Vagina (tissue), 2 donors: ENCODE measurements around the gene UCMA. TPM values are rescaled to one million over a fixed set of nuclear protein-coding genes. Genes with fewer than 3 reads are reported as not detected.

Experiments used
- DNase-seq, 2 donors: peaks; one replicate each; pipeline ENCODE4 v3.0.0-alpha.2; 2017; ENCODE audit errors: extremely low spot score in 2 of 2
- H3K27ac ChIP-seq: fragments of 200-600 bp; sonication (generic); one replicate; pipeline ENCODE4 v1.5.1; 2019
- H3K27me3 ChIP-seq: fragments of 200-600 bp; sonication (generic); one replicate; pipeline ENCODE4 v1.5.1; 2019
- H3K36me3 ChIP-seq, 2 donors: fragments of 200-600 bp; sonication (generic); one replicate each; pipeline ENCODE4 v1.5.1; 2017 to 2019
- H3K4me1 ChIP-seq: fragments of 200-600 bp; sonication (generic); one replicate; pipeline ENCODE4 v1.5.1; 2019
- H3K4me3 ChIP-seq, 2 donors: fragments of 200-600 bp; sonication (generic); 1 replicate in 1 of 2; 2 replicates in 1 of 2; pipeline ENCODE4 v1.5.1; 2016 to 2019
- H3K9me3 ChIP-seq: fragments of 200-600 bp; sonication (generic); one replicate; pipeline ENCODE4 v1.5.1; 2019
- POLR2A ChIP-seq, 2 donors: fragments of 450-650 bp; IDR thresholded peaks; one replicate each; pipeline ENCODE4 v1.6.1; 2017; ENCODE audit warnings: antibody characterized with exemption in 2 of 2, mild to moderate bottlenecking in 2 of 2, moderate library complexity in 2 of 2
- POLR2AphosphoS5 ChIP-seq, 2 donors: sonication (generic); formaldehyde crosslinking; IDR thresholded peaks; one replicate each; pipeline ENCODE4 v1.9.0; 2017; ENCODE audit warnings: antibody characterized with exemption in 2 of 2, mild to moderate bottlenecking in 2 of 2, low read depth in 1 of 2; ENCODE audit not compliant: insufficient read depth in 1 of 2
- intact Hi-C: fragments of 100-400 bp; cut with DNase I; formaldehyde crosslinking; loops from one replicate; pipeline ENCODE4 v1.15.1; 2023
- total RNA-seq: library from RNA; depleted of rRNA; stranded (reverse); fragments of >200 nt; gene quantifications from one replicate; pipeline ENCODE4 v1.2.3, GENCODE V29; 2016
- TF ChIP-seq, protein P1 (sequence below), 3 experiments: fragments of 450-650 bp in 2 of 3; fragments of 200-600 bp in 1 of 3; sonication (generic) in 1 of 3; IDR thresholded peaks; one replicate each; pipeline ENCODE4 v1.5.1; 2017 to 2019; ENCODE audit warnings: antibody characterized with exemption in 3 of 3, mild to moderate bottlenecking in 2 of 3, moderate library complexity in 2 of 3

The UCMA gene
- total RNA-seq, 1 donor from 2014 or later = not detected

GRCh38 chr10:13233358-13233757 is 816 bp downstream of the UCMA start:
- intact Hi-C loops = no loop called here
- Histone ChIP-seq H3K36me3 (no peaks in the 10 kb centered on the region), H3K27me3 (no peaks in the 10 kb centered on the region), H3K4me3 (no peak overlapping the region), H3K4me1 (no peaks in the 10 kb centered on the region), H3K9me3 (no peaks in the 10 kb centered on the region), H3K27ac (no peak overlapping the region)
- TF ChIP-seq, protein P1, sequence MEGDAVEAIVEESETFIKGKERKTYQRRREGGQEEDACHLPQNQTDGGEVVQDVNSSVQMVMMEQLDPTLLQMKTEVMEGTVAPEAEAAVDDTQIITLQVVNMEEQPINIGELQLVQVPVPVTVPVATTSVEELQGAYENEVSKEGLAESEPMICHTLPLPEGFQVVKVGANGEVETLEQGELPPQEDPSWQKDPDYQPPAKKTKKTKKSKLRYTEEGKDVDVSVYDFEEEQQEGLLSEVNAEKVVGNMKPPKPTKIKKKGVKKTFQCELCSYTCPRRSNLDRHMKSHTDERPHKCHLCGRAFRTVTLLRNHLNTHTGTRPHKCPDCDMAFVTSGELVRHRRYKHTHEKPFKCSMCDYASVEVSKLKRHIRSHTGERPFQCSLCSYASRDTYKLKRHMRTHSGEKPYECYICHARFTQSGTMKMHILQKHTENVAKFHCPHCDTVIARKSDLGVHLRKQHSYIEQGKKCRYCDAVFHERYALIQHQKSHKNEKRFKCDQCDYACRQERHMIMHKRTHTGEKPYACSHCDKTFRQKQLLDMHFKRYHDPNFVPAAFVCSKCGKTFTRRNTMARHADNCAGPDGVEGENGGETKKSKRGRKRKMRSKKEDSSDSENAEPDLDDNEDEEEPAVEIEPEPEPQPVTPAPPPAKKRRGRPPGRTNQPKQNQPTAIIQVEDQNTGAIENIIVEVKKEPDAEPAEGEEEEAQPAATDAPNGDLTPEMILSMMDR (IDR thresholded peaks at IDR 0.05) = no peak
- TF ChIP-seq POLR2A (IDR thresholded peaks at IDR 0.05) = no peak
- no peak for TF ChIP-seq POLR2AphosphoS5 (IDR thresholded peaks at IDR 0.05; ENCODE audit: insufficient read depth in 1 of 2, low read depth in 1 of 2)
- DNase-seq = no peak

DNA sequence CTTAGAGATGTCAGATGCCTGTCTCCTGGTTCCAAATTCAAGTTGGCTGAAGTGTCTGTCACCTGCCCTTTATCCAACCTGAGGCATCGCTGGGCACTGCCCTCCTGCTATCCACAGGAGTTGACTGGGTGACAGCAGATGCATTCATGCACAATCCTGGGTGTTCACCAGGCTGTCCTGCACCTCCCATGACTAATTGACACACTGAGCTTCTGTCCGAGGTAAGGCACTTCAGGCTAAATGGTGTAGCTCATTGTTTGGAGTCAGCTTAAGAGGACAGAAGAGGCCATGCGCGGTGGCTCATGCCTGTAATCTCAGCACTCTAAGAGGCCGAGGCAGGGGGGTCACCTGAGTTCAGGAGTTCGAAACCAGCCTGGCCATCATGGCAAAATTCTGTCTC is 2.4 kb downstream of the UCMA start:
- TF ChIP-seq POLR2A (IDR thresholded peaks at IDR 0.05) = no peak
- no peak for TF ChIP-seq POLR2AphosphoS5 (IDR thresholded peaks at IDR 0.05; ENCODE audit: insufficient read depth in 1 of 2, low read depth in 1 of 2)
- TF ChIP-seq, protein P1 (IDR thresholded peaks at IDR 0.05) = no peak
- Histone ChIP-seq H3K36me3 (no peaks in the 10 kb centered on the region), H3K4me1 (no peaks in the 10 kb centered on the region), H3K4me3 (no peak overlapping the region), H3K9me3 (no peaks in the 10 kb centered on the region), H3K27ac (no peak overlapping the region), H3K27me3 (no peaks in the 10 kb centered on the region)
- intact Hi-C loops = no loop called here
- DNase-seq = no peak

DNA sequence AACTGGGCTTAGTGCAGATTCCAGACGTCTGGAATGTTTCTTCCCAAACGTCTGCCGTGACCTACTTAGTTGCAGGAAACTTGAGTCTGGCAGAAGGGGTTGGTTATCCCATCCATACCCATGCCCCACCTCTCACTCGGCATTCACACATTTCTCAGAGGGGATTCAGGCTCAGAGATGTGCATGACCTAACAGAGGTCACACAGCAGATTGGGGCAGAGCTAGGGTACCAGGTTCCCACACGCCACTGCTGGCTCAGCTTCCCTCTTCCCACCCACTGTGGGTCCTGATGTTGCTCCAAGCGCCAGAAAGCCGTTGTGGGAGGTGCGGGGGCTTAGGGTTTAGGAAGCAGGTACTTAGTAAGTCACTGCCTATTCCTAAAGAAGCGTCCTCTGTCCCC is 3.0 kb downstream of the UCMA start:
- H3K4me3 ChIP-seq = no peak overlapping the region
- no peak overlapping the region for H3K27ac ChIP-seq
- no peak for DNase-seq
- no peaks in the 10 kb centered on the region for H3K4me1 ChIP-seq
- no peaks in the 10 kb centered on the region for H3K9me3 ChIP-seq
- intact Hi-C loops = no loop called here
- TF ChIP-seq, protein P1 (IDR thresholded peaks at IDR 0.05) = no peak
- no peak for TF ChIP-seq POLR2A (IDR thresholded peaks at IDR 0.05)
- TF ChIP-seq POLR2AphosphoS5 (IDR thresholded peaks at IDR 0.05; ENCODE audit: insufficient read depth in 1 of 2, low read depth in 1 of 2) = no peak
- H3K27me3 ChIP-seq = no peaks in the 10 kb centered on the region
- H3K36me3 ChIP-seq = no peaks in the 10 kb centered on the region

DNA sequence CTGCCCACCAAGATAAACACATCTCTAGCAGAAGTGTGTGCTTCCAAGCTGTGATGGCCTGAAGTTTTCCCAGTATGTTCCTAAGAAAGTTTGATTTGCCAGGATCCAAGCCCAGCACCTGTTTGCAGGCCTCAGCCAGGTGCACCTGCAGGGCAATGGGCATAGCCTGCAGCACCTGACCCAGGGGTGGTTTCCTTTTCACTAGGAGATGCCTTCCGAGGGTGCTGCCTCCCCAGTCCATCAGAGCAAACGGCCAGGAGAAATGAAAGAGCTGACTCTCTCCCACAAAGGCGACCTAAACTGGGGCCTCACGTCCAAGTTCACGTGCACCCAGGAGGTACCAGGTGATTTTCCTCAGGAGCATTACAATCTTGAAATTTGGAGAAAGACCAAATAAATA is 7.1 kb downstream of the UCMA start:
- Histone ChIP-seq H3K9me3 (no peaks in the 10 kb centered on the region), H3K36me3 (no peaks in the 10 kb centered on the region), H3K27me3 (no peaks in the 10 kb centered on the region), H3K4me1 (no peaks in the 10 kb centered on the region), H3K27ac (no peak overlapping the region), H3K4me3 (no peak overlapping the region)
- intact Hi-C loops = no loop called here
- TF ChIP-seq, protein P1 (IDR thresholded peaks at IDR 0.05) = no peak
- TF ChIP-seq POLR2AphosphoS5 (IDR thresholded peaks at IDR 0.05; ENCODE audit: insufficient read depth in 1 of 2, low read depth in 1 of 2) (no peak), POLR2A (IDR thresholded peaks at IDR 0.05) (no peak)
- DNase-seq = no peak

- Histone ChIP-seq H3K27me3 (no peaks in the 10 kb centered on the region), H3K27ac (no peak overlapping the region), H3K9me3 (no peaks in the 10 kb centered on the region), H3K4me1 (no peaks in the 10 kb centered on the region), H3K4me3 (no peak overlapping the region), H3K36me3 (no peaks in the 10 kb centered on the region)
- no peak for DNase-seq
- intact Hi-C loops = no loop called here
- TF ChIP-seq, protein P1 (IDR thresholded peaks at IDR 0.05) = no peak
- no peak for TF ChIP-seq POLR2A (IDR thresholded peaks at IDR 0.05)
- no peak for TF ChIP-seq POLR2AphosphoS5 (IDR thresholded peaks at IDR 0.05; ENCODE audit: insufficient read depth in 1 of 2, low read depth in 1 of 2)
Observed at GRCh38 chr10:13225601-13226000, 8.6 kb downstream of the UCMA start.
